WI38 (cell line): ENCODE data around the gene RBM10.
"Not testable (repeated sequence)": the region's sequence is repeated elsewhere in the genome, so short reads cannot be mapped to it uniquely, and the experiment has no call there.

ENCODE experiments used
- H3K4me3 ChIP-seq: 2 replicates; pipeline ENCODE4 v1.5.1; 2011; ENCODE audit warnings: low read depth, mild to moderate bottlenecking, control low read depth, low read length
- TF ChIP-seq, protein P1 (sequence below): IDR thresholded peaks from 2 replicates; pipeline ENCODE4 v1.5.1; 2012; ENCODE audit warnings: low read depth, mild to moderate bottlenecking, control low read depth, low read length

The RBM10 gene, protein sequence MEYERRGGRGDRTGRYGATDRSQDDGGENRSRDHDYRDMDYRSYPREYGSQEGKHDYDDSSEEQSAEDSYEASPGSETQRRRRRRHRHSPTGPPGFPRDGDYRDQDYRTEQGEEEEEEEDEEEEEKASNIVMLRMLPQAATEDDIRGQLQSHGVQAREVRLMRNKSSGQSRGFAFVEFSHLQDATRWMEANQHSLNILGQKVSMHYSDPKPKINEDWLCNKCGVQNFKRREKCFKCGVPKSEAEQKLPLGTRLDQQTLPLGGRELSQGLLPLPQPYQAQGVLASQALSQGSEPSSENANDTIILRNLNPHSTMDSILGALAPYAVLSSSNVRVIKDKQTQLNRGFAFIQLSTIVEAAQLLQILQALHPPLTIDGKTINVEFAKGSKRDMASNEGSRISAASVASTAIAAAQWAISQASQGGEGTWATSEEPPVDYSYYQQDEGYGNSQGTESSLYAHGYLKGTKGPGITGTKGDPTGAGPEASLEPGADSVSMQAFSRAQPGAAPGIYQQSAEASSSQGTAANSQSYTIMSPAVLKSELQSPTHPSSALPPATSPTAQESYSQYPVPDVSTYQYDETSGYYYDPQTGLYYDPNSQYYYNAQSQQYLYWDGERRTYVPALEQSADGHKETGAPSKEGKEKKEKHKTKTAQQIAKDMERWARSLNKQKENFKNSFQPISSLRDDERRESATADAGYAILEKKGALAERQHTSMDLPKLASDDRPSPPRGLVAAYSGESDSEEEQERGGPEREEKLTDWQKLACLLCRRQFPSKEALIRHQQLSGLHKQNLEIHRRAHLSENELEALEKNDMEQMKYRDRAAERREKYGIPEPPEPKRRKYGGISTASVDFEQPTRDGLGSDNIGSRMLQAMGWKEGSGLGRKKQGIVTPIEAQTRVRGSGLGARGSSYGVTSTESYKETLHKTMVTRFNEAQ

DNA sequence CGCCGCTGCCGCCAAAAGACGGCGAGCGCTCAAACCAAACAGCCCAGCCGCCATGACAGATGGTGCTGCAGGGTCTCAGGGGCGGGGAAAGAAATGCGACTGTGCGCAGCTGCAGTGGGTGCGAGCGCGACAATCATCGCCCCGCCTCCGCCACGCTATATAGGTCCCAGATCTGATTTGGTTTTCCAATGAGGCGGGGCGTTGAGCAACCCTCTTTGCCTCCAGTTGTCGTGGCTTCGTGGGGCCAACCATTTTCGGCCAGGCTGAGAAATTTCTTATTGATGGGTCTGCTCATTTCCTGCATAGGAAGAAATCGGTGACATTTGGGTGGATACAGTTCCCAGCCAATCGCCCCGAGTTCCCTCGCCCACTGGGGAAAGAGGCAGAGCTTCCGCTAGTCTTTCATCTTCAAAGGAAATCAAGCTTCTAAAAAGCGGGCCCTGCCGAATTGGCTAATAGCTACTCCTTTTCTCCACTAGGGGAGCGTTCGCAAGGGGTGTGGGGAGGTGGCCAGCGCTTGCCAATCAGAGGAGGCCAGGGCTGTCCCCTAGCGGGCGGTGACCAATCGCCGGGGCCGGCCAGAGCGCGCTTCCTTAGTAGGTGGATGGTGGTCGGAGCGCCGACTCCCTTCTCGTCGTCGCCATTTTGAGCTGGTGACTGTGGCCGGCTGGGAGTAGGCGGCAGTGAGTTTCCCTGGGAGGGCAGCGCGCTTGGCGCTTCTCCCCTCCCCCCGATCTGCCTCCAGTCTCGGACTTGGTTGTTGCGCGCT, at the start of gene RBM10, which contains the start of gene NDUFB11:
TSS of gene RBM10 (plus strand) at position 596 of the 769 bp plus-strand sequence. CDS start 2,261 bp downstream, outside the sequence.
TSS of gene NDUFB11 (minus strand) at position 77 of the 769 bp plus-strand sequence. CDS start at position 54, 23 bp downstream.
- TF ChIP-seq, protein P1, sequence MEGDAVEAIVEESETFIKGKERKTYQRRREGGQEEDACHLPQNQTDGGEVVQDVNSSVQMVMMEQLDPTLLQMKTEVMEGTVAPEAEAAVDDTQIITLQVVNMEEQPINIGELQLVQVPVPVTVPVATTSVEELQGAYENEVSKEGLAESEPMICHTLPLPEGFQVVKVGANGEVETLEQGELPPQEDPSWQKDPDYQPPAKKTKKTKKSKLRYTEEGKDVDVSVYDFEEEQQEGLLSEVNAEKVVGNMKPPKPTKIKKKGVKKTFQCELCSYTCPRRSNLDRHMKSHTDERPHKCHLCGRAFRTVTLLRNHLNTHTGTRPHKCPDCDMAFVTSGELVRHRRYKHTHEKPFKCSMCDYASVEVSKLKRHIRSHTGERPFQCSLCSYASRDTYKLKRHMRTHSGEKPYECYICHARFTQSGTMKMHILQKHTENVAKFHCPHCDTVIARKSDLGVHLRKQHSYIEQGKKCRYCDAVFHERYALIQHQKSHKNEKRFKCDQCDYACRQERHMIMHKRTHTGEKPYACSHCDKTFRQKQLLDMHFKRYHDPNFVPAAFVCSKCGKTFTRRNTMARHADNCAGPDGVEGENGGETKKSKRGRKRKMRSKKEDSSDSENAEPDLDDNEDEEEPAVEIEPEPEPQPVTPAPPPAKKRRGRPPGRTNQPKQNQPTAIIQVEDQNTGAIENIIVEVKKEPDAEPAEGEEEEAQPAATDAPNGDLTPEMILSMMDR, result peak; percentile 61
- peak within 1 kb of the TSS; percentile 65 for H3K4me3 ChIP-seq

GRCh38 chrX:47097018-47097417, 48.0 kb upstream of the RBM10 start:
- H3K4me3 ChIP-seq, result no peak overlapping the region
- TF ChIP-seq, protein P1, result no peak

- H3K4me3 ChIP-seq, result no peak overlapping the region
- TF ChIP-seq, protein P1, result no peak
Observed at GRCh38 chrX:47098338-47099094, 46.5 kb upstream of the RBM10 start.

DNA sequence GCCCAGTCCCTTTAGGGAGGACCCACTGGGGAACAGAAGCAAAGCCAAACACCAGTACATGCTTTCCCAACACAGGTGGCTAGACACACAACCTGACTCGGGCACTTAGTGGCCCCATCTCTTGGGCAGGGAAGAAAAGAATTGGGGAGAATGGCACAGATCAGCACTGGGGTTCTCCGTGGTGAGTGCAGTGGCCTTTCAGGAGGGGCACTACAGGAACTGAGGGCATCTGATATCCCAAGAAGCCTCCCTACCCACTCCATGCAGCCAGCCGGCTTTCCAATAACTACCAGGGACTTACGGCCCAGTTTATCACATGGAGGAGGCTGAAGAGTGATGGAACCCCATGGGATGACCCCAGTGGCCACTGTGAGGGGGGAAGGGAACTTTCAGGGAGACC, 43.8 kb upstream of the RBM10 start:
- TF ChIP-seq, protein P1, result no peak
- no peak overlapping the region for H3K4me3 ChIP-seq

- not testable (repeated sequence) for H3K4me3 ChIP-seq
Observed at GRCh38 chrX:47110936-47111615, 33.9 kb upstream of the RBM10 start.

DNA sequence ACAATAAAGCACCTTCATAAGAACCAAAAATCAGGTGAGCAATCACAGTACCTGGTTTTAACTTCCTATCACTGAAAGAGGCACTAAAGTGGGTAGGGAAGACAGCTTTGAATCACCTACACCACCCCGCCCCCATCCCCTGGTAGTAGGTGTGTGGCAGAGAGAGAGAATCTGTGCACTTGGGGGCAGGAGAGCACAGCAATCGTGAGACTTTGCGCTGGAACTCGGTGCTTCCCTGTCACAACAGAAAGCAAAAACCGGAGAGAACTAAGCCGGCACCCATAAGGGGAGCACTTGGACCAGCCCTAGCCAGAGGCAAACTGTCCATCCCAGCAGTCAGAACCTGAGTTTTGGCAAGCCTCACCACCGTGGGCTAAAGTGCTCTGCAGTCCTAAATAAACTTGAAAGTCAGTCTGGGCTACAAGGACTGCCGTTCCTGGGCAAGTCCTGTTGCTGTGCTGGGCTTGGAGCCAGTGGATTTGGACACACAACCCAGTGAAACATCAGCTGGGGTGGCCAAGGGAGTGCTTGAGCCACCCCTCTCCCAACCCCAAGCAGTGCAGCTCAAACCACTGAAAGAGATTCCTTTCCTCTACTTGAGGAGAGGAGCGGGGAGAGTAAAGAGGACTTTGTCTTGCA, 32.6 kb upstream of the RBM10 start:
- H3K4me3 ChIP-seq, result no peak overlapping the region
- TF ChIP-seq, protein P1, result no peak

- H3K4me3 ChIP-seq, result not testable (repeated sequence)
Observed at GRCh38 chrX:47116551-47117110, 28.4 kb upstream of the RBM10 start.

GRCh38 chrX:47124466-47124865, 20.6 kb upstream of the RBM10 start:
- H3K4me3 ChIP-seq, result not testable (repeated sequence)
